AG04450 (cell line): ENCODE measurements around the gene CHERP. TPM values are rescaled to one million over a fixed set of nuclear protein-coding genes. Genes with fewer than 3 reads are reported as not detected.

Experiments
- CTCF ChIA-PET: fragments of 300-600, 350-600 bp; formaldehyde crosslinking; extraction: SDS; loops from one replicate; lab custom pipeline; 2022; ENCODE audit warnings: antibody characterized with exemption, inconsistent platforms; lab: Charles Lee
- POLR2A ChIA-PET: fragments of 350-600 bp; formaldehyde crosslinking; extraction: SDS; loops from one replicate; lab custom pipeline; 2021; ENCODE audit warnings: antibody characterized with exemption, inconsistent platforms; lab: Yijun Ruan, JAX
- DNase-seq: peaks from one replicate; pipeline ENCODE4 v3.0.0-alpha.2; 2011; ENCODE audit warnings: low read depth, low spot score
- H3K27ac ChIP-seq: one replicate; pipeline ENCODE4 v1.5.1; 2012; ENCODE audit warnings: low read depth, low read length, control low read depth
- H3K27me3 ChIP-seq: one replicate; pipeline ENCODE4 v1.6.0; 2012; ENCODE audit warnings: low read length; ENCODE audit not compliant: control insufficient read depth, insufficient read depth
- H3K4me3 ChIP-seq: 2 replicates; pipeline ENCODE4 v1.5.1; 2011; ENCODE audit warnings: mild to moderate bottlenecking, low read depth, low read length, control low read depth
- H3K9me3 ChIP-seq: 2 replicates; pipeline ENCODE4 v1.5.1; 2012; ENCODE audit warnings: low read length; ENCODE audit not compliant: control insufficient read depth, insufficient read depth
- polyA plus RNA-seq: library from polyadenylated mRNA; depleted of rRNA; stranded (reverse); fragments of >200 nt; gene quantifications from 2 replicates; pipeline ENCODE4 v1.2.3, GENCODE V29; 2011
- TF ChIP-seq, protein P1 (sequence below): IDR thresholded peaks from 2 replicates; pipeline ENCODE4 v1.5.1; 2011; ENCODE audit warnings: low read depth, low read length, control low read depth, inconsistent platforms

The CHERP gene
- polyA plus RNA-seq, 1 experiment = 3.4 TPM

DNA sequence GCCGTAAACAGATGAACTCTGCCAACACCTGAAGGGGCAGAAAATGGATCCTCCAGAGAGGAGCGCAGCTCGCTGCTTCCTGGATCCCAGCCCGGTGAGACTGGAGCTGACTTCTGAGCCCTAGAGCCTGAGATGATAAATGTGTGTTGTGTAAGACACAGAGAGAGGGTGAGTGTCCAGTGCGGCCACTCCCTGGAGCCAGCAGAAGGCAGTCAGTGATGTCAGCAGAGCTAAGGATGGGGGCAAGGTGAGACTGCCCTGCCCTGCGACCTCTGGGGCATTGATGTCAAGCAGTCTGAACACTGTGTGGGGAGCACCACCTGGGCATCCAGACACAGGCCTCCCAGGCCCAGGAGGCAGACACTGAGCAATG is 39.7 kb upstream of the CHERP start:
- Histone ChIP-seq H3K27me3 (no peaks in the 10 kb centered on the region), H3K9me3 (no peaks in the 10 kb centered on the region), H3K4me3 (no peak overlapping the region), H3K27ac (no peak overlapping the region)
- ChIA-PET POLR2A (interaction anchor here (0.6 kb wide), 1 partner anchor 39 kb away, joined by 4 read pairs; no protein-coding TSS in a partner anchor), CTCF (no interaction called here)
- TF ChIP-seq, protein P1, sequence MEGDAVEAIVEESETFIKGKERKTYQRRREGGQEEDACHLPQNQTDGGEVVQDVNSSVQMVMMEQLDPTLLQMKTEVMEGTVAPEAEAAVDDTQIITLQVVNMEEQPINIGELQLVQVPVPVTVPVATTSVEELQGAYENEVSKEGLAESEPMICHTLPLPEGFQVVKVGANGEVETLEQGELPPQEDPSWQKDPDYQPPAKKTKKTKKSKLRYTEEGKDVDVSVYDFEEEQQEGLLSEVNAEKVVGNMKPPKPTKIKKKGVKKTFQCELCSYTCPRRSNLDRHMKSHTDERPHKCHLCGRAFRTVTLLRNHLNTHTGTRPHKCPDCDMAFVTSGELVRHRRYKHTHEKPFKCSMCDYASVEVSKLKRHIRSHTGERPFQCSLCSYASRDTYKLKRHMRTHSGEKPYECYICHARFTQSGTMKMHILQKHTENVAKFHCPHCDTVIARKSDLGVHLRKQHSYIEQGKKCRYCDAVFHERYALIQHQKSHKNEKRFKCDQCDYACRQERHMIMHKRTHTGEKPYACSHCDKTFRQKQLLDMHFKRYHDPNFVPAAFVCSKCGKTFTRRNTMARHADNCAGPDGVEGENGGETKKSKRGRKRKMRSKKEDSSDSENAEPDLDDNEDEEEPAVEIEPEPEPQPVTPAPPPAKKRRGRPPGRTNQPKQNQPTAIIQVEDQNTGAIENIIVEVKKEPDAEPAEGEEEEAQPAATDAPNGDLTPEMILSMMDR = no peak
- DNase-seq = no peak

DNA sequence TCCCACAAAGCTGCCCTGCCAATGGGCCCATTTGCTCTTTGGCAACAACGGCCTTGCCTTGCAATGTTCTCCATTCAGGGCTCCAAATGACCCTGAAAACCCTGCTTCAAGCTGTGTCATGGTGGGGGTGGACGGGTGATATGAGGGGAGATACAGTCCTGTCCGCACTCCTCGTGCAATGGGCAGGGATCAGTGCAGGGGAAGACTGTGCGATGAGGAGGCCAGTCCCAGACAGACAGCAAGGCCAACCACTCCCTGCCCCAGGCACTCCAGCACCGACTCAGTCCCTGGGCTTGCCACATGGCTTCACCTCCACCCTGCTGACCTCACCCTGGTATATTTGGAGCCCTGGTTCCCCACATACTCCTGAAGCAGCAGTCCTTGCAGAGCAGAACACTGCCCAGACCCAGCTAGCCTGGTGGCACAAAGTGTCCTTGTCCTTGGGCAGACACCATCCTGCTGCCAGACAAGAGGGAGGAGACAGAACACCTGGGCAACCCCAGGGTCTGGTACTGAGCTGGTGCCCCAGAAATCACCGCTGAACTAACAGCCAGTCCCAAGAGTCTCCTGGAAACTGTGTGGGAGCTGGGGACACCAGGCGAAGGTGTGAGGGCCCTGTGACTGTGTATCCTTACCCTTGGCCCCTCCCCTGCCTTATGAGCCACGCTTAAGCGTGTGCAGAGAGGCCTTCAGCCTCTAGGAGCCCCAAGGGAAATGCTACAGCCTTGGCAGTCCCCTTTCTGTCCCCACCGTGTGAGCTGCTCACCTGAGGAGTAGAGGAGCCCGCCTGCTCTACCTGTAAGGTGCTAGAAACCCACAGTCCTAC is 39.1 kb upstream of the CHERP start:
- H3K27ac ChIP-seq = no peak overlapping the region
- no peak for DNase-seq
- ChIA-PET CTCF (interaction anchor here (0.6 kb wide), 1 partner anchor 21 kb away, joined by 5 read pairs; no protein-coding TSS in a partner anchor), POLR2A (interaction anchor here (0.6 kb wide), 1 partner anchor 38 kb away, joined by 4 read pairs; no protein-coding TSS in a partner anchor)
- H3K27me3 ChIP-seq = no peaks in the 10 kb centered on the region
- no peak overlapping the region for H3K4me3 ChIP-seq
- H3K9me3 ChIP-seq = no peaks in the 10 kb centered on the region; the same call in 1 of the 2 replicates
- TF ChIP-seq, protein P1 = no peak

DNA sequence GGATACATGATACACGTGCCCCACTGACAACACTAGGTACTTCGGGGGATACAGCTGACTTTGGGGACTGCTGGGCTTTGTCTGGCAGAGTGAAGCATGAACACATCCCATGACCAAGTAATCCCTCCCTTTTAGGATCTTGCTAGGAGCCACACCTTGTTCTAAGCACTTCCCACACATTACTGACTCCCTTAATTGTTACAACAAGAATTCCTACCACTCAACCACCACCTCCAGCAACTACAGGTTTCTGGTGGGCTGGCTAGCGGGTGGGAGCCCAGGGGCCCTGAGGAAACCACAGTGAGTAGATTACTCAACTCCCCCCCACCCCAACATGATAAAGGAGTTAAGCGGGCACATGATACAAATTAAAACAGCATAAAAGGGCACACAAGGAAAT is 37.1 kb upstream of the CHERP start:
- H3K4me3 ChIP-seq = no peak overlapping the region
- no peak for DNase-seq
- H3K9me3 ChIP-seq = no peaks in the 10 kb centered on the region; the same call in 1 of the 2 replicates
- H3K27ac ChIP-seq = no peak overlapping the region
- ChIA-PET CTCF (no interaction called here), POLR2A (no interaction called here)
- H3K27me3 ChIP-seq = no peaks in the 10 kb centered on the region
- TF ChIP-seq, protein P1 = no peak

DNA sequence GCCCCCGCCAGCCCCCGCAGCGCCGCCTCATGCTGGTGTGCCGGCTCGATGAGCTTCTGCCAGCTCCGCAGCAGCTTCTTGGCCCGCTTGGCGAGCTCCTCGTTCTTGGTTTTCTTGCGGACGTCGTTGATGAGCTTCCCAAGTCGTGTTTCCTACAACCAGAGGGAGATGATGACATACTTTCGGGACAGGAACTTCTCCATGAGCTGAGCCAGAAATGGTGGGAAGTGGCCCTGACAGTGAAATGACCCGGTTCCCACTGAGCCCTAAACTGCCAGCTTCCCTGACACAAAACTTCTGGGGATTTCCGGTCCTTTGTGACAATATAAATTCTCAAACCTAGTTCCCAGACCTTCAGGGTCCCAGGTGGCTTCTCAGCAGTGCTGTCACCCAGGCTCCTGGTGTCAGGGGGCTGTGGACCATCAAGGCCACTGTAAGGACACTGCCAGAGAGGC is 35.3 kb upstream of the CHERP start:
- no peak overlapping the region for H3K27ac ChIP-seq
- no peaks in the 10 kb centered on the region for H3K27me3 ChIP-seq
- no peak overlapping the region for H3K4me3 ChIP-seq
- DNase-seq = no peak
- H3K9me3 ChIP-seq = no peaks in the 10 kb centered on the region; the same call in 1 of the 2 replicates
- TF ChIP-seq, protein P1 = no peak
- POLR2A ChIA-PET = interaction anchor here (0.5 kb wide), 1 partner anchor 156 kb away, joined by 4 read pairs; no protein-coding TSS in a partner anchor
- CTCF ChIA-PET = no interaction called here
